Muscle of back (tissue), 11 donors: ENCODE results near the gene SPATA25. TPM values are rescaled to one million over a fixed set of nuclear protein-coding genes. Genes with fewer than 3 reads are reported as not detected.

Source experiments
- DNase-seq, 3 donors: peaks; one replicate each; pipeline versions ENCODE4 v3.0.0 to v3.0.0-alpha.2; 2013
- polyA plus RNA-seq, 10 donors: library from polyadenylated mRNA; unstranded; fragments of 120-200 nt; gene quantifications; one replicate each; pipeline ENCODE4 v1.2.1, GENCODE V29; 2013; ENCODE audit not compliant: insufficient read length in 10 of 10

SPATA25 gene
- polyA plus RNA-seq, 10 donors: 3.0 to 7.7 (median 4.5) TPM

- peak in 1 of 3 donors; percentile 38 for DNase-seq
Measured at GRCh38 chr20:45867819-45868176, 19.6 kb downstream of the SPATA25 start.

- DNase-seq: no peak
Measured at GRCh38 chr20:45867136-45867818, 20.1 kb downstream of the SPATA25 start.

GRCh38 chr20:45866454-45866853, 21.0 kb downstream of the SPATA25 start:
- DNase-seq: no peak

- no peak for DNase-seq
Measured at GRCh38 chr20:45863543-45864470, 23.6 kb downstream of the SPATA25 start.

- no peak for DNase-seq
Measured at GRCh38 chr20:45861221-45862075, 26.0 kb downstream of the SPATA25 start.

GRCh38 chr20:45860560-45861220, 26.7 kb downstream of the SPATA25 start:
- no peak for DNase-seq

GRCh38 chr20:45859916-45860315, 27.5 kb downstream of the SPATA25 start:
- DNase-seq: no peak

GRCh38 chr20:45857882-45858216, 29.6 kb downstream of the SPATA25 start:
- no peak for DNase-seq

GRCh38 chr20:45857114-45857881, 30.1 kb downstream of the SPATA25 start, which contains the start of the genes ACOT8 and ZSWIM3:
ACOT8 (minus strand) TSS chr20:45857392; CDS start chr20:45857315, 77 bp downstream.
ZSWIM3 (plus strand) TSS chr20:45857614; CDS start chr20:45857826, 212 bp downstream.
- DNase-seq: peak; percentile 100

- no peak for DNase-seq
Measured at GRCh38 chr20:45853484-45853883, 33.9 kb downstream of the SPATA25 start.

- no peak for DNase-seq
Measured at GRCh38 chr20:45852326-45852725, 35.1 kb downstream of the SPATA25 start.

GRCh38 chr20:45851501-45851900, 35.9 kb downstream of the SPATA25 start:
- DNase-seq: no peak

GRCh38 chr20:45850926-45851325, 36.5 kb downstream of the SPATA25 start:
- no peak for DNase-seq

- no peak for DNase-seq
Measured at GRCh38 chr20:45850238-45850637, 37.2 kb downstream of the SPATA25 start.

- DNase-seq: no peak
Measured at GRCh38 chr20:45848969-45849582, 38.3 kb downstream of the SPATA25 start.

GRCh38 chr20:45848421-45848820, 39.0 kb downstream of the SPATA25 start:
- no peak for DNase-seq

- DNase-seq: no peak
Measured at GRCh38 chr20:45845452-45845851, 42.0 kb downstream of the SPATA25 start.

GRCh38 chr20:45843506-45843905, 43.9 kb downstream of the SPATA25 start:
- no peak for DNase-seq

GRCh38 chr20:45842169-45842812, 45.1 kb downstream of the SPATA25 start:
- peak in 1 of 3 donors; percentile 63 for DNase-seq
